ENCODE results near the gene GABPB1. TPM values are rescaled to one million over a fixed set of nuclear protein-coding genes. Genes with fewer than 3 reads are reported as not detected.
"Not testable (repeated sequence)": the region's sequence is repeated elsewhere in the genome, so short reads cannot be mapped to it uniquely, and the experiment has no call there.

The GABPB1 gene
- total RNA-seq: 10.9 TPM

GRCh38 chr15:50354838-50355618 lies at the start of gene GABPB1:
TSS of gene GABPB1 (minus strand) at chr15:50355198. CDS start at chr15:50309798, 45,400 bp downstream.
- DNase-seq (ENCODE audit: low spot score in 2 of 2): peak; percentile 31 to 90
- intact Hi-C loops (cut with DNase I): loop anchor here (1.0 to 10.0 kb wide), 4 partner anchors 69 to 740 kb away; partner anchors contain the start of genes AP4E1, SPPL2A, TNFAIP8L3 and USP8
- H3K36me3 ChIP-seq: peaks cover 0 to 4% of the 10 kb centered on the region in 2 donors
- peaks cover 12 to 36% of the 10 kb centered on the region in 2 donors for H3K4me1 ChIP-seq
- no peaks in the 10 kb centered on the region for H3K27me3 ChIP-seq
- no peak for TF ChIP-seq CTCF (IDR thresholded peaks at IDR 0.05)
- no peaks in the 10 kb centered on the region for H3K9me3 ChIP-seq
- H3K4me3 ChIP-seq: peak within 1 kb of the TSS; percentile 95 to 99
- H3K27ac ChIP-seq: peak within 1 kb of the TSS; percentile 99 to 100

- H3K27me3 ChIP-seq; intact Hi-C loops (cut with DNase I); H3K9me3 ChIP-seq; DNase-seq (ENCODE audit: low spot score in 2 of 2); H3K4me1 ChIP-seq; H3K27ac ChIP-seq; H3K36me3 ChIP-seq; H3K4me3 ChIP-seq: not testable (repeated sequence)
Measured at GRCh38 chr15:50391561-50391960, 36.6 kb upstream of the GABPB1 start.

GRCh38 chr15:50390554-50391264 lies 35.7 kb upstream of the GABPB1 start:
- Histone ChIP-seq H3K4me3 (no peak overlapping the region), H3K4me1 (no peaks in the 10 kb centered on the region), H3K9me3 (no peaks in the 10 kb centered on the region), H3K36me3 (no peaks in the 10 kb centered on the region), H3K27me3 (no peaks in the 10 kb centered on the region), H3K27ac (no peak overlapping the region)
- intact Hi-C loops (cut with DNase I): no loop called here
- DNase-seq (ENCODE audit: low spot score in 2 of 2): no peak
- no peak for TF ChIP-seq CTCF (IDR thresholded peaks at IDR 0.05)

GRCh38 chr15:50382408-50382807 lies 27.4 kb upstream of the GABPB1 start:
- intact Hi-C loops (cut with DNase I); H3K4me1 ChIP-seq; H3K36me3 ChIP-seq; H3K9me3 ChIP-seq; DNase-seq (ENCODE audit: low spot score in 2 of 2); H3K27ac ChIP-seq; H3K4me3 ChIP-seq; H3K27me3 ChIP-seq: not testable (repeated sequence)

GRCh38 chr15:50381438-50381837 lies 26.4 kb upstream of the GABPB1 start:
- Histone ChIP-seq H3K27me3 (no peaks in the 10 kb centered on the region), H3K36me3 (no peaks in the 10 kb centered on the region), H3K9me3 (no peaks in the 10 kb centered on the region), H3K4me3 (no peak overlapping the region), H3K4me1 (no peaks in the 10 kb centered on the region), H3K27ac (no peak overlapping the region)
- intact Hi-C loops (cut with DNase I): no loop called here
- no peak for DNase-seq (ENCODE audit: low spot score in 2 of 2)
- no peak for TF ChIP-seq CTCF (IDR thresholded peaks at IDR 0.05)

- no peak for TF ChIP-seq CTCF (IDR thresholded peaks at IDR 0.05)
- intact Hi-C loops (cut with DNase I): no loop called here
- no peaks in the 10 kb centered on the region for H3K9me3 ChIP-seq
- H3K4me1 ChIP-seq: no peaks in the 10 kb centered on the region
- no peaks in the 10 kb centered on the region for H3K27me3 ChIP-seq
- H3K4me3 ChIP-seq: no peak overlapping the region
- no peak overlapping the region for H3K27ac ChIP-seq
- no peaks in the 10 kb centered on the region for H3K36me3 ChIP-seq
- DNase-seq (ENCODE audit: low spot score in 2 of 2): no peak
Measured at GRCh38 chr15:50380089-50380488, 25.1 kb upstream of the GABPB1 start.

GRCh38 chr15:50379413-50379812 lies 24.4 kb upstream of the GABPB1 start:
- intact Hi-C loops (cut with DNase I): loop anchor here (10.0 kb wide), 1 partner anchor 65 kb away; no protein-coding TSS in a partner anchor
- not testable (repeated sequence) for DNase-seq (ENCODE audit: low spot score in 2 of 2)

More at GRCh38 chr15:50379413-50379812, 24.4 kb upstream of the GABPB1 start:
- H3K9me3 ChIP-seq, H3K27me3 ChIP-seq, H3K4me1 ChIP-seq, H3K36me3 ChIP-seq, H3K4me3 ChIP-seq, H3K27ac ChIP-seq: not testable (repeated sequence)

All from ascending aorta (tissue), 2 donors.